Mucosa of descending colon (tissue), 3 donors: ENCODE data around the gene TMEM14A. TPM values are rescaled to one million over a fixed set of nuclear protein-coding genes. Genes with fewer than 3 reads are reported as not detected.
"Not testable (repeated sequence)": the region's sequence is repeated elsewhere in the genome, so short reads cannot be mapped to it uniquely, and the experiment has no call there.

Experiments
- ATAC-seq: fragments of 200-7000 bp; cut with Tn5 transposase; one replicate; pipeline ENCODE4 v1.9.1; 2020; ENCODE audit warnings: mild to moderate bottlenecking, moderate library complexity
- DNase-seq, 3 donors: peaks; one replicate each; pipeline ENCODE4 v3.0.0-alpha.2; 2020
- H3K36me3 ChIP-seq: fragments of 200-600 bp; one replicate; pipeline ENCODE4 v1.8.0; 2021; ENCODE audit warnings: low read depth, mild to moderate bottlenecking
- H3K4me1 ChIP-seq: fragments of 200-600 bp; one replicate; pipeline ENCODE4 v1.8.0; 2021; ENCODE audit warnings: low read depth, mild to moderate bottlenecking
- H3K4me3 ChIP-seq: fragments of 200-600 bp; one replicate; pipeline ENCODE4 v1.8.0; 2021; ENCODE audit warnings: mild to moderate bottlenecking
- H3K9me3 ChIP-seq: fragments of 200-600 bp; one replicate; pipeline ENCODE4 v1.8.0; 2021; ENCODE audit warnings: mild to moderate bottlenecking
- intact Hi-C, 2 donors: fragments of 100-400 bp; cut with DNase I in 1 of 2; cut with micrococcal nuclease in 1 of 2; formaldehyde crosslinking; loops; one replicate each; pipeline versions ENCODE4 v1.11.0 to v1.11.1; 2022; cut with DNase I, micrococcal nuclease
- total RNA-seq, 3 donors: library from RNA; stranded (reverse); fragmentation: NEBNext Ultra II Directional in 2 of 3; extraction: Animal tissue kit (Norgen Biotek cat#: 25700) in 2 of 3; gene quantifications; one replicate each; pipeline versions ENCODE4 v1.2.1 to v1.2.4, GENCODE V29; 2021 to 2023
- TF ChIP-seq, protein P1 (sequence below): fragments of 200-600 bp; IDR thresholded peaks from one replicate; pipeline ENCODE4 v1.8.0; 2022; ENCODE audit warnings: antibody characterized with exemption, mild to moderate bottlenecking
- donor health status: DM: no; HTN: no; CAD: no; lungs with moderate emphysema.
- donor health status: DM: no; HTN: no; CAD: no.
- donor health status: DM: no; HTN: yes; CAD: no.

The TMEM14A gene
- total RNA-seq, 3 donors from 2014 or later: 14.1 to 18.5 (median 17.7) TPM

DNA sequence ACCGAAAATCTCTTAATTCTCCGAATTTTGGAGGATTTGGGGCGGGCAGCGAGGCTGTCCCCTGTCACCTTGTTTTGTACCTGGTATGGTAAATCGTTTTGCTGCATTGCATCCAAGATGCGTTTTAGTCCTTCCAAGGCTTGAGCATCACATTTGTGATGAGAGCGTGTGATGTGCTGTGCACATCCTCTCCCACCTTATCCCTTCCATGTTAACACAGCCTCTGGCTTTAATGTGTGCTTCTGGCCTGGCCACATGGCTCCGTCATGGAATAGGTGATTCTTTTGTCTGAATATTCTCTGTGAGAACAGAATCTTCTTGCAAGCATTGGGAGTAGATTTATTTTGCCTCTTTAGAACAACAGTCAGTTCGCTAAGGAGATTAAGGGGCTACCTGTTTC is 763 bp downstream of the TMEM14A start:
- intact Hi-C loops: loop anchor here in 1 of 2 donors (10.0 kb wide), 1 partner anchor 387 kb away; the partner anchor contains the start of gene MCM3
- no peak for DNase-seq
- TF ChIP-seq, protein P1, sequence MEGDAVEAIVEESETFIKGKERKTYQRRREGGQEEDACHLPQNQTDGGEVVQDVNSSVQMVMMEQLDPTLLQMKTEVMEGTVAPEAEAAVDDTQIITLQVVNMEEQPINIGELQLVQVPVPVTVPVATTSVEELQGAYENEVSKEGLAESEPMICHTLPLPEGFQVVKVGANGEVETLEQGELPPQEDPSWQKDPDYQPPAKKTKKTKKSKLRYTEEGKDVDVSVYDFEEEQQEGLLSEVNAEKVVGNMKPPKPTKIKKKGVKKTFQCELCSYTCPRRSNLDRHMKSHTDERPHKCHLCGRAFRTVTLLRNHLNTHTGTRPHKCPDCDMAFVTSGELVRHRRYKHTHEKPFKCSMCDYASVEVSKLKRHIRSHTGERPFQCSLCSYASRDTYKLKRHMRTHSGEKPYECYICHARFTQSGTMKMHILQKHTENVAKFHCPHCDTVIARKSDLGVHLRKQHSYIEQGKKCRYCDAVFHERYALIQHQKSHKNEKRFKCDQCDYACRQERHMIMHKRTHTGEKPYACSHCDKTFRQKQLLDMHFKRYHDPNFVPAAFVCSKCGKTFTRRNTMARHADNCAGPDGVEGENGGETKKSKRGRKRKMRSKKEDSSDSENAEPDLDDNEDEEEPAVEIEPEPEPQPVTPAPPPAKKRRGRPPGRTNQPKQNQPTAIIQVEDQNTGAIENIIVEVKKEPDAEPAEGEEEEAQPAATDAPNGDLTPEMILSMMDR: no peak
- Histone ChIP-seq H3K36me3 (no peaks in the 10 kb centered on the region), H3K9me3 (no peaks in the 10 kb centered on the region), H3K4me3 (no peak overlapping the region), H3K4me1 (no peaks in the 10 kb centered on the region)
- ATAC-seq: no peak

DNA sequence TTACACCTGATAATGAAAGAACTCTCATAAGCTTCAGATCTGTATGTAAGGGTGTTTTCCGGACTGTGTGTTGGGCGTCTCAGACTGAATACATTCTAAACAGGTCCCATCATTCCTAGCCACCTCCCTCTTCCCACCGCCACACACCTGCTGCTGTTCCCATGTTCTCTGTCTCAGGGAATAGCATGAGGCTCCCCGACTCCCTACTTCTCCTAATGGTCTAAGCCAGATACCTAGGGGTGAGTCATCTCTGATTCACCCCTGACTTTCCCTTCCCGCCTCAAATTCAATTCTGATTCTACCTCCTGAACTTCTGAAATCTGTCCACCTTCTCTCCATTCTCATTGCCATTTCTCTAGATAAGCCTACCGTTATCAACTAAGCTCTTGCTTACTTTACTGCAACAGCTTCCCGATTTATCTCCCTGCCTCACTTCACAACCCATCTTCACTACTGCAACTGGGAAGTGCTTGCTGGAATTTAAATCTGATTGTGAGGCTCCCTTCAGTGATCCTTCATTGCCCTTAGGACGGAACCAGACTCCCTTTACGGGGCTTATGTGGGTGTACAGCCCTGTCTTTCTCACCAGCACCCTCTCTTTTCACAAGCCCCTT is 1.6 kb downstream of the TMEM14A start:
- no peak for ATAC-seq
- no peak overlapping the region for H3K4me3 ChIP-seq
- TF ChIP-seq, protein P1: no peak
- no peaks in the 10 kb centered on the region for H3K9me3 ChIP-seq
- H3K4me1 ChIP-seq: no peaks in the 10 kb centered on the region
- no peaks in the 10 kb centered on the region for H3K36me3 ChIP-seq
- no peak for DNase-seq
- intact Hi-C loops: loop anchor here in 1 of 2 donors (10.0 kb wide), 1 partner anchor 388 kb away; the partner anchor contains the start of gene MCM3

DNA sequence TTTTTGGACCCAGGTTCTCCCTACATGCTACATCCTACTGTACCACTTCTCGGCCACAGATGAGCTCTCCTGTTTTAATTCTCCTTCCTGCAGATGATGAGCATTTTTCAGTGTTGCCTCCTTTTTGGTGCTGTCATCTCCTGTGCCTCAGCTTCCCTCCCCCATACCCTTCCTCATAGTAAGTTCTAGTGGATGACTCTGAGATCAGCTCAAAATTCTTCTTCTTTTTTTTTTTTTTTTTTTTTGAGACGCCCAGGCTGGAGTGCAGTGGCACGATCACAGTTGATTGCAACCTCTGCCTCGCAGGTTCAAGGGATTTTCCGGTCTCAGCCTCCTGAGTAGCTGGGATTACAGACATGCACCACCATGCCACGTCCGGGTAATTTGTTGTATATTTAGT is 3.8 kb downstream of the TMEM14A start:
- DNase-seq (no peak), ATAC-seq (no peak)
- H3K9me3 ChIP-seq: no peaks in the 10 kb centered on the region
- TF ChIP-seq, protein P1: no peak
- no peak overlapping the region for H3K4me3 ChIP-seq
- intact Hi-C loops: loop anchor here in 1 of 2 donors (10.0 kb wide), 1 partner anchor 390 kb away; the partner anchor contains the start of gene MCM3
- no peaks in the 10 kb centered on the region for H3K4me1 ChIP-seq
- no peaks in the 10 kb centered on the region for H3K36me3 ChIP-seq

DNA sequence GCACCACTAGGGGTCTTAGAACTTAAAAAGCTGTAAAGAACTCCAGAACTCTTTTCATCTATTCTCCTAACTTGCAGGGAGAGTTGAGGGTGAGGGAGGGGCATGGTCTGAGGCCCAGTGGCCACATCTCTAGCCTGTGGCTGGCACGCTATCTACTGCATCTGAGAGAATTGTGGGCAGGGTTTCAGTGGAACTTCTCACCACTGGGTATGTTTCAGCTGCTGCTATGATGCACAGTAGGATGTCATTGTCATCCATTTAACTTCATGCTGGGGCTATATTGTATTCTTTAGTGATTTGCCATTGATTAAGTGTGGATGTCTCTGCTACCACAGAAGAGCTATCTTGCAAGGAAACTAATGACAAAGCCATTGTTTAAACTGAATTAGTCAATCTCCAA is 4.5 kb downstream of the TMEM14A start:
- Histone ChIP-seq H3K9me3 (no peaks in the 10 kb centered on the region), H3K4me1 (no peaks in the 10 kb centered on the region), H3K36me3 (no peaks in the 10 kb centered on the region), H3K4me3 (no peak overlapping the region)
- TF ChIP-seq, protein P1: no peak
- intact Hi-C loops: loop anchor here in 1 of 2 donors (10.0 kb wide), 1 partner anchor 391 kb away; the partner anchor contains the start of gene MCM3
- DNase-seq (no peak), ATAC-seq (no peak)

DNA sequence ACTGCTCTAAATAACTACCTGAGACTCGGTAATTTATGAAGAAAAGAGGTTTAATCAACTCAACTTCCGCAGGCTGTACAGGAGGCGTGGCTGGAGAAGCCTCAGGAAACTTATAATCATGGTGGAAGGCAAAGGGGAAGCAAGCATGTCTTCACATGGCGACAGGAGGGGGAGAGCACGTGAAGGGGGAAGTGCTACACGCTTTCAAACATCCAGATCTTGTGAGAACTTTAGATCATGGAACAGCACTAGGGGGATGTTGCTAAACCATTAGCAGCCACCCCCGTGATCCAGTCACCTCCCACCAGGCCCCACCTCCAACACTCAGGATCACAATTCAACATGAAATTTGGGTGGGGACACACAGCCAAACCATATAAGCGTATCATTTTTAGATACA is 5.7 kb downstream of the TMEM14A start:
- H3K36me3 ChIP-seq, DNase-seq, H3K4me3 ChIP-seq, H3K4me1 ChIP-seq, ATAC-seq, H3K9me3 ChIP-seq: not testable (repeated sequence)
- intact Hi-C loops: loop anchor here in 1 of 2 donors (10.0 kb wide), 1 partner anchor 392 kb away; the partner anchor contains the start of gene MCM3

DNA sequence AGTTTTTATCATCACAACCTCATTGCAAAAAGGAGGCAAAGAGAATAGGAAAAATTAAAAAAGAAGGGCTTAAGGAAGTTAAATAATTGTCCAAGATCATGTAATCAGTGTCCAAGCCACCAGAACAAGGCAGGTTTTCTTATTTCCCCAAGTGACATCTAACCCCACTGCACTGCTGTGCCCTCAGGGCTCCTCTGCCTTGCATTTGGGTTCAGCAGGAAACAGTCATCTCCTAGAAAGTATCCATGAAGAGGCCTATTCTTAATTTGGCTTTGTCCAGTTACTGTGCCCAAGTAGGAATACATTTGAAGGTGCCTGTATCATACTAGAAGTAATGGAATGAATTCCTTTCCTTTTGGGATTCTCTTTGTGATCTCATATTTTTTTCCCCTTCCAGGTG is 10.5 kb downstream of the TMEM14A start:
- ATAC-seq: no peak
- Histone ChIP-seq H3K36me3 (no peaks in the 10 kb centered on the region), H3K4me3 (no peak overlapping the region), H3K9me3 (no peaks in the 10 kb centered on the region), H3K4me1 (no peaks in the 10 kb centered on the region)
- TF ChIP-seq, protein P1: no peak
- no peak for DNase-seq
- intact Hi-C loops: no loop called here
